ENCODE measurements around the gene KLF15.

DNA sequence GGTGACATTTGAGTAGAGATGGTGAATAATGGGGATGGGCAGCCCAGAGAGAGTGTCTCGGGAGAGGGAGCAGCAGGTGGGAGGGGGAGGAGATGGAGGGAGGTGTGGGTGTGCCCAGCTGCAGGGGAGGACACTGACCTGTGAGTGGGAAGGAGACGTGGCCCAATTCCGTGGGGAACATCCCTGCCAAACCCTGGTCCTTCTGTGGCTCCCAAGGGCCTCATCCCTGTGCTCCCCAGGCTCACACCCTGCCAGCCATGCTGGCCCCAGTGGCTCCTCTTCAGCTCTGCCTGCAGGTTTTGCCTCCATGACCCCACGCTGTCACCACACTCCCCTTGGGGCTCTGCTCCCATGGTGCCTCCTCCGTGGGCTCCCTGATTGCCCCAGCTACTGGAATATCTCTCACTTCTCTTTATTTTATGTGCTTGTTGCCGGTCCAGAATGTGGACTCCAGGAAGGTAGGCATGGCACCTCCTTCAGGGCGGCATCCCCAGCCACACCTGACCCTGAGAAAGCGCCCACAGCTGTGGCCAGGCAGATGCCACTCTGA lies 44.5 kb upstream of the KLF15 start:
- TF ChIP-seq, protein P1, sequence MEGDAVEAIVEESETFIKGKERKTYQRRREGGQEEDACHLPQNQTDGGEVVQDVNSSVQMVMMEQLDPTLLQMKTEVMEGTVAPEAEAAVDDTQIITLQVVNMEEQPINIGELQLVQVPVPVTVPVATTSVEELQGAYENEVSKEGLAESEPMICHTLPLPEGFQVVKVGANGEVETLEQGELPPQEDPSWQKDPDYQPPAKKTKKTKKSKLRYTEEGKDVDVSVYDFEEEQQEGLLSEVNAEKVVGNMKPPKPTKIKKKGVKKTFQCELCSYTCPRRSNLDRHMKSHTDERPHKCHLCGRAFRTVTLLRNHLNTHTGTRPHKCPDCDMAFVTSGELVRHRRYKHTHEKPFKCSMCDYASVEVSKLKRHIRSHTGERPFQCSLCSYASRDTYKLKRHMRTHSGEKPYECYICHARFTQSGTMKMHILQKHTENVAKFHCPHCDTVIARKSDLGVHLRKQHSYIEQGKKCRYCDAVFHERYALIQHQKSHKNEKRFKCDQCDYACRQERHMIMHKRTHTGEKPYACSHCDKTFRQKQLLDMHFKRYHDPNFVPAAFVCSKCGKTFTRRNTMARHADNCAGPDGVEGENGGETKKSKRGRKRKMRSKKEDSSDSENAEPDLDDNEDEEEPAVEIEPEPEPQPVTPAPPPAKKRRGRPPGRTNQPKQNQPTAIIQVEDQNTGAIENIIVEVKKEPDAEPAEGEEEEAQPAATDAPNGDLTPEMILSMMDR (conservative IDR thresholded peaks at IDR 0.05; ENCODE audit: low read depth, low read length) = no peak
- TF ChIP-seq RFX5 (IDR thresholded peaks at IDR 0.05; ENCODE audit: low read depth, low read length) (no peak), CEBPB (IDR thresholded peaks at IDR 0.05; ENCODE audit: low read depth, low read length) (no peak), POLR2A (IDR thresholded peaks at IDR 0.05; ENCODE audit: low read depth, low read length) (no peak)
